ENCODE measurements around the gene VILL.
"Not testable (repeated sequence)": the region's sequence is repeated elsewhere in the genome, so short reads cannot be mapped to it uniquely, and the experiment has no call there.

VILL gene

GRCh38 chr3:37986479-37987314, 3.9 kb upstream of the VILL start:
- no peak for DNase-seq (ENCODE audit: low spot score)

- no peak for DNase-seq (ENCODE audit: low spot score)
Observed at GRCh38 chr3:37987315-37987697, 3.3 kb upstream of the VILL start.

- no peak for DNase-seq (ENCODE audit: low spot score)
Observed at GRCh38 chr3:37987751-37988179, 2.8 kb upstream of the VILL start.

GRCh38 chr3:37988376-37988775, 2.2 kb upstream of the VILL start:
- DNase-seq (ENCODE audit: low spot score): not testable (repeated sequence)

- DNase-seq (ENCODE audit: low spot score): no peak
Observed at GRCh38 chr3:37988931-37989525, 1.6 kb upstream of the VILL start.

- no peak for DNase-seq (ENCODE audit: low spot score)
Observed at GRCh38 chr3:37989821-37990480, 635 bp upstream of the VILL start.

- DNase-seq (ENCODE audit: low spot score): no peak
Observed at GRCh38 chr3:37991109-37991508, 523 bp downstream of the VILL start.

GRCh38 chr3:37991823-37992222, 1.2 kb downstream of the VILL start:
- DNase-seq (ENCODE audit: low spot score): no peak

GRCh38 chr3:37992271-37993066, 1.9 kb downstream of the VILL start:
- DNase-seq (ENCODE audit: low spot score): no peak

- no peak for DNase-seq (ENCODE audit: low spot score)
Observed at GRCh38 chr3:37993067-37993455, 2.5 kb downstream of the VILL start.

GRCh38 chr3:37993460-37993819, 2.9 kb downstream of the VILL start:
- DNase-seq (ENCODE audit: low spot score): no peak

GRCh38 chr3:37993820-37994638, 3.4 kb downstream of the VILL start:
- DNase-seq (ENCODE audit: low spot score): no peak

GRCh38 chr3:37994639-37994972, 4.0 kb downstream of the VILL start:
- DNase-seq (ENCODE audit: low spot score): no peak

GRCh38 chr3:37995652-37996641, 5.4 kb downstream of the VILL start:
- DNase-seq (ENCODE audit: low spot score): no peak

- peak; percentile 88 for DNase-seq (ENCODE audit: low spot score)
Observed at GRCh38 chr3:37996785-37997301, 6.3 kb downstream of the VILL start.

- no peak for DNase-seq (ENCODE audit: low spot score)
Observed at GRCh38 chr3:37997342-37997741, 6.8 kb downstream of the VILL start.

GRCh38 chr3:37997791-37998370, 7.3 kb downstream of the VILL start:
- DNase-seq (ENCODE audit: low spot score): no peak

- DNase-seq (ENCODE audit: low spot score): no peak
Observed at GRCh38 chr3:37999836-38000235, 9.2 kb downstream of the VILL start.

- no peak for DNase-seq (ENCODE audit: low spot score)
Observed at GRCh38 chr3:38000242-38000916, 9.8 kb downstream of the VILL start.
